Activated B cell treated with CpG ODN at 0.5 μM for 24 hours (primary cell): ENCODE measurements around the gene PRAC2. TPM values are rescaled to one million over a fixed set of nuclear protein-coding genes. Genes with fewer than 3 reads are reported as not detected.

ENCODE experiments used
- ATAC-seq: fragments of 200-7000 bp; cut with Tn5 transposase; one replicate; pipeline ENCODE4 v1.10.0; 2021; ENCODE audit warnings: low read depth, mild to moderate bottlenecking, moderate library complexity
- CTCF ChIA-PET: fragments of 350-600 bp; sonication (Branson Sonifier 250); formaldehyde crosslinking; loops from one replicate; lab custom pipeline; 2021; ENCODE audit warnings: antibody characterized with exemption; lab: Charles Lee
- POLR2A ChIA-PET: fragments of 350-600 bp; sonication (Branson Sonifier 250); formaldehyde crosslinking; loops from one replicate; lab custom pipeline; 2021; ENCODE audit warnings: antibody characterized with exemption; lab: Charles Lee
- DNase-seq: peaks from one replicate; pipeline ENCODE4 v3.0.0; 2022
- H3K27ac Mint-ChIP-seq: one replicate; pipeline ENCODE4 v1.8.0; 2020; ENCODE audit warnings: mixed read lengths
- H3K27me3 Mint-ChIP-seq: one replicate; pipeline ENCODE4 v1.8.0; 2021; ENCODE audit warnings: mixed read lengths
- H3K36me3 Mint-ChIP-seq: one replicate; pipeline ENCODE4 v1.8.0; 2021; ENCODE audit warnings: low read depth, mixed read lengths
- H3K4me1 Mint-ChIP-seq: one replicate; pipeline ENCODE4 v1.8.0; 2021; ENCODE audit warnings: mixed read lengths
- H3K4me3 Mint-ChIP-seq: one replicate; pipeline ENCODE4 v1.8.0; 2020; ENCODE audit warnings: mild to moderate bottlenecking, mixed read lengths
- H3K9me3 Mint-ChIP-seq: one replicate; pipeline ENCODE4 v1.8.0; 2020; ENCODE audit warnings: mixed read lengths
- CTCF ChIP-seq: fragments of 200-600 bp; IDR thresholded peaks from one replicate; pipeline ENCODE4 v1.8.0; 2022; ENCODE audit warnings: antibody characterized with exemption, mild to moderate bottlenecking
- intact Hi-C: fragments of 100-400 bp; cut with micrococcal nuclease; formaldehyde crosslinking; loops from one replicate; pipeline ENCODE4 v1.15.1; 2024
- total RNA-seq: library from RNA; stranded (reverse); gene quantifications from 2 replicates; pipeline ENCODE4 v1.2.3, GENCODE V29; 2022

PRAC2 gene
- total RNA-seq, 1 donor from 2014 or later = not detected

- ChIA-PET CTCF (no interaction called here), POLR2A (no interaction called here)
- Mint-ChIP-seq H3K27me3 (peaks cover 71% of the 10 kb centered on the region), H3K27ac (no peak overlapping the region), H3K36me3 (peaks cover 1% of the 10 kb centered on the region), H3K4me3 (peak overlapping the region; percentile 38), H3K9me3 (peaks cover 5% of the 10 kb centered on the region), H3K4me1 (peaks cover 15% of the 10 kb centered on the region)
- intact Hi-C loops = loop anchor here (2.0 to 5.0 kb wide), 2 partner anchors 105 to 279 kb away; partner anchors contain the start of gene IGF2BP1
- peak; percentile 16 for DNase-seq
- no peak for TF ChIP-seq CTCF
- ATAC-seq = no peak
Observed at GRCh38 chr17:48718227-48718760, 4.7 kb upstream of the PRAC2 start.

- DNase-seq = peak; percentile 34
- no peak for ATAC-seq
- Mint-ChIP-seq H3K4me1 (peaks cover 22% of the 10 kb centered on the region), H3K27ac (peak overlapping the region; percentile 56), H3K27me3 (peaks cover 70% of the 10 kb centered on the region), H3K4me3 (peak overlapping the region; percentile 38), H3K9me3 (peaks cover 5% of the 10 kb centered on the region), H3K36me3 (peaks cover 1% of the 10 kb centered on the region)
- ChIA-PET CTCF (interaction anchor here (1.2 kb wide), 1 partner anchor 101 kb away, joined by 3 read pairs; no protein-coding TSS in a partner anchor), POLR2A (no interaction called here)
- intact Hi-C loops = loop anchor here (2.0 to 5.0 kb wide), 2 partner anchors 106 to 278 kb away; partner anchors contain the start of gene IGF2BP1
- TF ChIP-seq CTCF = no peak
Observed at GRCh38 chr17:48718761-48719641, 4.0 kb upstream of the PRAC2 start.

GRCh38 chr17:48719642-48720265, 3.2 kb upstream of the PRAC2 start:
- intact Hi-C loops = loop anchor here (2.0 to 5.0 kb wide), 2 partner anchors 107 to 278 kb away; partner anchors contain the start of gene IGF2BP1
- no peak overlapping the region for H3K27ac Mint-ChIP-seq
- ATAC-seq = no peak
- peaks cover 1% of the 10 kb centered on the region for H3K36me3 Mint-ChIP-seq
- peaks cover 70% of the 10 kb centered on the region for H3K27me3 Mint-ChIP-seq
- no peak for TF ChIP-seq CTCF
- POLR2A ChIA-PET = no interaction called here
- H3K4me1 Mint-ChIP-seq = peaks cover 29% of the 10 kb centered on the region
- DNase-seq = peak; percentile 15
- peaks cover 5% of the 10 kb centered on the region for H3K9me3 Mint-ChIP-seq
- CTCF ChIA-PET = interaction anchor here (1.2 kb wide), 1 partner anchor 102 kb away, joined by 3 read pairs; no protein-coding TSS in a partner anchor
- no peak overlapping the region for H3K4me3 Mint-ChIP-seq

DNA sequence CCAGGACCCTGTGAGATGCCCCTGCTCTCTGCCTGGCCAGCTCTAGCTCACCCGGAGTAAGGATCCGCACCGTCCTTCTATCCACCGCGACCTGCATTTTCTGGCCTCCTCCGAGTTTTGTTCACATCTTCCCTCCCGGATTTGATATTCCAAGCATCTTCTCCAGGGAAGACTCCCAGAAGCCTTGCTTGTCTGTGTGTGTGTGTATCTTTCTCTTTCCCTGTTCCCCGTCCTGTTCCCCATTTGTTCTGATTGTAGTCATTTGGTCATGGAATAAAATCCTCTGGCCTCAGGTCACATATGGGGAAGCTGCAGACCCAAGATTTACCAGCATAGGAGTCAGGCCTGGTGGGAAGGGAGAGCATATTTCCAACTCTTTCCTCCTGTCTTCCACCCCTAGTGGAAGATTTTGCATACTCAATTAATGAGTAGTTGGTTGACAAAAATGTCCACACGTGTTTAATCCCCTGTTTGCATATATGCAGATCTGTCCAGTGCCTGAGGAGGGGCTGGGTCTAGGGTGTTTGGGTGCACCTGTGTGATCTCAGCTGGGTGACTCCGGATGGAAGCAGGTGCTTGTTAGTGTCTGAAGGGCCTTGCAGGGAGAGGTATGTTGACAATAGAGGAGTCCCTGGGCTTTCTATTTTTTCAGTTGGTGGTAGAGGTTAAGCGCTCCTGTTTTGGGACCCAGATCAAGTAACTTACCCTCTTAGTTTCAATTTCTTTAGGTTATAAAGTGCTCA, 2.5 kb upstream of the PRAC2 start:
- no peak for TF ChIP-seq CTCF
- DNase-seq (no peak), ATAC-seq (no peak)
- peaks cover 1% of the 10 kb centered on the region for H3K36me3 Mint-ChIP-seq
- H3K27ac Mint-ChIP-seq = peak overlapping the region; percentile 70
- peaks cover 34% of the 10 kb centered on the region for H3K4me1 Mint-ChIP-seq
- H3K4me3 Mint-ChIP-seq = no peak overlapping the region
- POLR2A ChIA-PET = no interaction called here
- CTCF ChIA-PET = no interaction called here
- intact Hi-C loops = no loop called here
- peaks cover 72% of the 10 kb centered on the region for H3K27me3 Mint-ChIP-seq
- H3K9me3 Mint-ChIP-seq = peaks cover 5% of the 10 kb centered on the region
